Measurements from ENCODE around the gene RAB26.

Gene RAB26

GRCh38 chr16:2145843-2146242, 2.6 kb upstream of the RAB26 start:
- FAIRE-seq = no peak

GRCh38 chr16:2147378-2147777, 1.0 kb upstream of the RAB26 start:
- FAIRE-seq = no peak

- FAIRE-seq = no peak
These were observed 547 bp downstream of the RAB26 start for GRCh38 chr16:2148714-2149629.

- no peak for FAIRE-seq
These were observed 1.4 kb downstream of the RAB26 start for GRCh38 chr16:2149630-2150417.

GRCh38 chr16:2150418-2151187, 2.2 kb downstream of the RAB26 start:
- no peak for FAIRE-seq

- FAIRE-seq = no peak
These were observed 3.0 kb downstream of the RAB26 start for GRCh38 chr16:2151188-2152091.

GRCh38 chr16:2152695-2153506, 4.5 kb downstream of the RAB26 start:
- FAIRE-seq = no peak

GRCh38 chr16:2154533-2155090, 6.2 kb downstream of the RAB26 start:
- no peak for FAIRE-seq

GRCh38 chr16:2155091-2155950, 6.9 kb downstream of the RAB26 start, which contains the start of gene TRAF7:
TRAF7 (plus strand) TSS chr16:2155782; CDS start chr16:2163921, 8,139 bp downstream.
- FAIRE-seq = peak; percentile 97

- FAIRE-seq = no peak
These were observed 7.8 kb downstream of the RAB26 start for GRCh38 chr16:2155977-2156848.

- FAIRE-seq = no peak
These were observed 8.4 kb downstream of the RAB26 start for GRCh38 chr16:2156849-2157224.

- FAIRE-seq = no peak
These were observed 9.2 kb downstream of the RAB26 start for GRCh38 chr16:2157480-2158261.

GRCh38 chr16:2158262-2158638, 9.8 kb downstream of the RAB26 start:
- no peak for FAIRE-seq

- FAIRE-seq = no peak
These were observed 10.9 kb downstream of the RAB26 start for GRCh38 chr16:2159175-2159838.

GRCh38 chr16:2160915-2161551, 12.6 kb downstream of the RAB26 start:
- FAIRE-seq = no peak

GRCh38 chr16:2161911-2162310, 13.5 kb downstream of the RAB26 start:
- no peak for FAIRE-seq

- no peak for FAIRE-seq
These were observed 14.3 kb downstream of the RAB26 start for GRCh38 chr16:2162676-2163118.
